ENCODE data around the gene BARX2.

BARX2 gene

GRCh38 chr11:129390303-129390821, 14.7 kb downstream of the BARX2 start:
- no peak for TF ChIP-seq POLR2A (IDR thresholded peaks at IDR 0.05; ENCODE audit: low read depth, low read length)
- TF ChIP-seq TAF1 (IDR thresholded peaks at IDR 0.05; ENCODE audit: borderline replicate concordance, low read depth, low read length): no peak
- no peak for TF ChIP-seq POLR2AphosphoS5 (IDR thresholded peaks at IDR 0.05; ENCODE audit: low read depth, low read length)
- no peak for FAIRE-seq
- no peak for DNase-seq (ENCODE audit: insufficient read length)

DNA sequence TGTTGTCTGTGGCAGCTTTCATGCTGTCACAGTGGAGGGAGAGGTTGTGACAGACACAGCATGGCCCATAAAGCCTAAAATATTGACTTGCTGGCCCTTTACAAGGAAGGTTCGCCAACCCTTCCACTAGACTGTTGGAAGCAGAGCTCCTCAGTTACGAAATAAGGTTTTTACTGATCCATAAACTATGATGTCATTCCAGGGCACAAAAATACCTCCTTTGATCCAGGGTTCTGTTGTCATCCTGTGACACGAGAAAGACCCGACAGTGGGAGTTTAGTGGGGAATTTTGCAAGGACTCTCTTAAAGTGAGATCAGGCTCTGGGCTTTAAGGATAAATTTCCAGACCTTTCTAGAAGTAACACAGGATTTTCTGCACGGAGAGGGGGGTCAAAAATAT, 15.7 kb downstream of the BARX2 start:
- TF ChIP-seq POLR2AphosphoS5 (IDR thresholded peaks at IDR 0.05; ENCODE audit: low read depth, low read length) (no peak), POLR2A (IDR thresholded peaks at IDR 0.05; ENCODE audit: low read depth, low read length) (no peak), TAF1 (IDR thresholded peaks at IDR 0.05; ENCODE audit: borderline replicate concordance, low read depth, low read length) (no peak)
- DNase-seq (ENCODE audit: insufficient read length) (no peak), FAIRE-seq (no peak)

GRCh38 chr11:129391821-129392220, 16.2 kb downstream of the BARX2 start:
- DNase-seq (ENCODE audit: insufficient read length) (no peak), FAIRE-seq (no peak)
- TF ChIP-seq POLR2A (IDR thresholded peaks at IDR 0.05; ENCODE audit: low read depth, low read length) (no peak), TAF1 (IDR thresholded peaks at IDR 0.05; ENCODE audit: borderline replicate concordance, low read depth, low read length) (no peak), POLR2AphosphoS5 (IDR thresholded peaks at IDR 0.05; ENCODE audit: low read depth, low read length) (no peak)

DNA sequence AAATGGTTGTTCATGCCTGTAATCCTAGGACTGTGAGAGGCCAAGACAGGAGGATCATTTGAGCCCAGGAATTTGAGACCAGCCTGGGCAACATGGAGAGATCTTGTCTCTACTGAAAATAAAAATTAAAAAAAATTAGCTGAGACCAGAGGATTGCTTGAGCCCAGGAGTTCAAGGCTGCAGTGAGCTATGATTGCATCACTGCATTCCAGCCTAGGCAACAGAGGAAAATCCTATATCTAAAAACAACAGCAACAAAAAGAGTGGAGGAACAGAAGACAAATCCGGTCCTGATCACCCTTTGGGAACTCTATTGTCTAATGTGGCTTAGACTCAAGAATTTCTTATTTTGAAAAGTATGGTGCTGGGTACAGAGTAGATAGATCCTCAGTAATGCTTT, 17.3 kb downstream of the BARX2 start:
- TF ChIP-seq TAF1 (IDR thresholded peaks at IDR 0.05; ENCODE audit: borderline replicate concordance, low read depth, low read length) (no peak), POLR2A (IDR thresholded peaks at IDR 0.05; ENCODE audit: low read depth, low read length) (no peak), POLR2AphosphoS5 (IDR thresholded peaks at IDR 0.05; ENCODE audit: low read depth, low read length) (no peak)
- FAIRE-seq (no peak), DNase-seq (ENCODE audit: insufficient read length) (no peak)

DNA sequence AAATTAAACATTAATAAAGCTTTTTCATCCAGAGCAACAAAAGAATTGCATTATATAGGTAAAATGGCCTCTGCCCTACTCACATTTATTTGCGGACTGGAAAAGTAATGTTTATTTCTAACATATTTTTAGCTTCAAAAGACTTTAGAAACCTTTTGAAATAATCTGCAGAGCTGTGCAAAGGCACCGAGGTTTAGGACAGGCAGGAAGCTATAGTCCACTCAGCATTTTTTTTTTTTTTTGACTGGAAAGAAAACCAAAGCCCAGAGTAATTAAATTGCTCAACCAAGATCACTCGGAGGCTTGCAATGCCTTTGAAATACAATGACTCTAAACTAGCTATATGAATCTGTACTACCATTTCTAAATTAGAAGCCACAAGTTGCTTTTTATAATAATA, 19.1 kb downstream of the BARX2 start:
- FAIRE-seq (no peak), DNase-seq (ENCODE audit: insufficient read length) (no peak)
- no peak for TF ChIP-seq POLR2AphosphoS5 (IDR thresholded peaks at IDR 0.05; ENCODE audit: low read depth, low read length)
- TF ChIP-seq POLR2A (IDR thresholded peaks at IDR 0.05; ENCODE audit: low read depth, low read length): no peak
- no peak for TF ChIP-seq TAF1 (IDR thresholded peaks at IDR 0.05; ENCODE audit: borderline replicate concordance, low read depth, low read length)

GRCh38 chr11:129395432-129395831, 19.8 kb downstream of the BARX2 start:
- no peak for TF ChIP-seq POLR2AphosphoS5 (IDR thresholded peaks at IDR 0.05; ENCODE audit: low read depth, low read length)
- TF ChIP-seq POLR2A (IDR thresholded peaks at IDR 0.05; ENCODE audit: low read depth, low read length): no peak
- no peak for TF ChIP-seq TAF1 (IDR thresholded peaks at IDR 0.05; ENCODE audit: borderline replicate concordance, low read depth, low read length)
- FAIRE-seq (no peak), DNase-seq (ENCODE audit: insufficient read length) (no peak)

DNA sequence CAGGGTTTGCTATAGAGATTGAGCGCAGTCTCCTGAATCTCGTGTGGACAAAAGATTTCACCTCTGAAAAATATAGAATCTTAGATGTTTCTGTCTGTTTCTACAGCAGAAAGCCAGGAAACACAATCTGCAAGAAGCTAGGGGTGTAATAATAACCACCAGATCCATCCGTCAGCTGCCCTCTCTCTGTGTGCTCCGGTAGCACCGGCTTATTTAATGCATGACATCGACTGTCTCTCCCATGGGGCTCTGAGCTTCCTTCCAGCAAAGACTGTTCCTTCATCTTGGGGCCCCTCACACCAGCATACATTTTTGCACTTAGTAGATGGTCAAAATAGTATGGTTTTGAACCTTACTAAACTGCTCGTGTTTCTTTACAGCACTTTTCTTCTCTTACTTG, 20.2 kb downstream of the BARX2 start:
- no peak for TF ChIP-seq POLR2AphosphoS5 (IDR thresholded peaks at IDR 0.05; ENCODE audit: low read depth, low read length)
- TF ChIP-seq TAF1 (IDR thresholded peaks at IDR 0.05; ENCODE audit: borderline replicate concordance, low read depth, low read length): no peak
- TF ChIP-seq POLR2A (IDR thresholded peaks at IDR 0.05; ENCODE audit: low read depth, low read length): no peak
- FAIRE-seq: no peak
- DNase-seq (ENCODE audit: insufficient read length): no peak

DNA sequence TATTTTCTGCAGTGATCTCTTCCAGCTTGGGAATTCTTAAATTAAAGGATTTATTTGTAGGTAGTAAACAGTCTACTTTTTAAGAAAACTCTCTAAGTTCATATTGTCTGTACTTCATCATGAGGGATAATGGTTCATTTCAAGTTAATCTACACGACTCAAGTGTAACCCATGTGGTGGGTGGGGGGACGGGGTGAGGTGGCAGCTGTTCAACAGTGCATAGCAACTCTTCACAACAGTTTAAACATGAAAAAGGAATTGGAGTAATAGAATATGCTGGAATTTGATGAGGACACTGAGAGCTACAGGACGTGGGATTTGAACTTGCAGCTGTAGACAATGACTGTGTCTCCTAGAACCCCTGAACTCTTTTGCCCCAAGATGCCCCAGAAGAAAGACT, 20.8 kb downstream of the BARX2 start:
- no peak for TF ChIP-seq POLR2A (IDR thresholded peaks at IDR 0.05; ENCODE audit: low read depth, low read length)
- no peak for TF ChIP-seq TAF1 (IDR thresholded peaks at IDR 0.05; ENCODE audit: borderline replicate concordance, low read depth, low read length)
- no peak for TF ChIP-seq POLR2AphosphoS5 (IDR thresholded peaks at IDR 0.05; ENCODE audit: low read depth, low read length)
- no peak for DNase-seq (ENCODE audit: insufficient read length)
- no peak for FAIRE-seq

- DNase-seq (ENCODE audit: insufficient read length) (no peak), FAIRE-seq (no peak)
- TF ChIP-seq POLR2A (IDR thresholded peaks at IDR 0.05; ENCODE audit: low read depth, low read length): no peak
Observed at GRCh38 chr11:129402206-129403171, 26.8 kb downstream of the BARX2 start.

GRCh38 chr11:129404731-129405130, 29.1 kb downstream of the BARX2 start:
- FAIRE-seq (no peak), DNase-seq (ENCODE audit: insufficient read length) (no peak)
- no peak for TF ChIP-seq TAF1 (IDR thresholded peaks at IDR 0.05; ENCODE audit: borderline replicate concordance, low read depth, low read length)
- TF ChIP-seq POLR2A (IDR thresholded peaks at IDR 0.05; ENCODE audit: low read depth, low read length): no peak
- no peak for TF ChIP-seq POLR2AphosphoS5 (IDR thresholded peaks at IDR 0.05; ENCODE audit: low read depth, low read length)

DNA sequence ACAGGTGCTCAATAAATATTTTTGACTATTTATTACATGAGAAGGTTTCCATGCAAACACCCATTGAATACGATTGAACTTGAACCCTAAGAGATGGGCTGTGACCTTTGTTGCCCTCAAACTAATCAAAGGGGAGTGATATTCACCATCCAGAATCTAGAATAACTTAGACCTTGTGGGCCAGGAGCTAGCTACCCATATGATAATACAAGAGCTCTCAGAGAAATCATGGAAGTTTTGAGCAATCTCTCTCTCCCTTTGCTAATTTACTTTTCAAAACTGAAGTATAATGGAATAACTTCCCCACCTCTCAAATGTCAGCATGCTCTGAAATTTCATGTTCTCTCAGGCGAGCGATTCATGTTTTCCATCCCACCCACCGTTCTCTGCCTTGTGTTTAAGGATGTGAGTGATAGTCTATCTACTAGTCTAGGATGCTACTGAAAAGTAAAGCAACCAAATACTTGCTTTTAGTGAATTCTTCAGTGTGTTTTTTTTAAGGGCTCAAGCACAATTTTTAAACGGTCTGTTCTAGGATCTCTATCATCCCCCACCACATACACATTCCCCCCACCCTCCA, 33.3 kb downstream of the BARX2 start:
- FAIRE-seq (no peak), DNase-seq (ENCODE audit: insufficient read length) (no peak)
- no peak for TF ChIP-seq TAF1 (IDR thresholded peaks at IDR 0.05; ENCODE audit: borderline replicate concordance, low read depth, low read length)
- no peak for TF ChIP-seq POLR2A (IDR thresholded peaks at IDR 0.05; ENCODE audit: low read depth, low read length)
- TF ChIP-seq POLR2AphosphoS5 (IDR thresholded peaks at IDR 0.05; ENCODE audit: low read depth, low read length): no peak

Measured in GM12892 (cell line).